ENCODE measurements around the gene CNBD2.

GRCh38 chr20:36066777-36067176 lies 98.4 kb downstream of the CNBD2 start:
- TF ChIP-seq CTCF (conservative IDR thresholded peaks at IDR 0.05 in 1 of 2, IDR thresholded peaks at IDR 0.05 in 1 of 2; ENCODE audit: extremely low read depth in 1 of 2, insufficient read depth in 1 of 2, low read depth in 1 of 2, low read length in 2 of 2) (no peak), EZH2 (IDR thresholded peaks at IDR 0.05; ENCODE audit: borderline replicate concordance, low read length) (no peak)
